Measurements from ENCODE around the gene SKP2.
A peak's percentile ranks its signal among the peaks of the same experiment; 100 is the strongest.
"Not testable (repeated sequence)": the region's sequence is repeated elsewhere in the genome, so short reads cannot be mapped to it uniquely, and the experiment has no call there.

Gene SKP2

DNA sequence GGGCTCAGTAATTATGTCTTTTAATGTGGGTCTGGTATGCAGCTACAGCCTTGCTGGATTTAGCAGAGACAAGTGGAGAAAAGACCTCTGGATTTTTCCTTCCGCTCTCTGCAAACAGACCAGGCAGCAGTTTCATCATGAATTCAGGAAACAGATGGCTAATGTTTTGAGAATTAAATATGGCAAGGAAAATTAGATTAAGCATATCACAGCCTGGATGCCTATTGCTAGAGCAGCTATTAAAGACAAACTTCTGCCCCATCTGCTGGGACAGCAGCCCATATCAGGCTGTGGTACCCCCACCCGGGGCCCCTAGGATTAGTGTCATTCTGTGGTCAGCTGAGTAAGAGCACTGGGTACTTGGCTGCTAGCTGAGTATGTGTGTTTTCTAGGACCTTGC is 6.2 kb downstream of the SKP2 start:
- FAIRE-seq = no peak

DNA sequence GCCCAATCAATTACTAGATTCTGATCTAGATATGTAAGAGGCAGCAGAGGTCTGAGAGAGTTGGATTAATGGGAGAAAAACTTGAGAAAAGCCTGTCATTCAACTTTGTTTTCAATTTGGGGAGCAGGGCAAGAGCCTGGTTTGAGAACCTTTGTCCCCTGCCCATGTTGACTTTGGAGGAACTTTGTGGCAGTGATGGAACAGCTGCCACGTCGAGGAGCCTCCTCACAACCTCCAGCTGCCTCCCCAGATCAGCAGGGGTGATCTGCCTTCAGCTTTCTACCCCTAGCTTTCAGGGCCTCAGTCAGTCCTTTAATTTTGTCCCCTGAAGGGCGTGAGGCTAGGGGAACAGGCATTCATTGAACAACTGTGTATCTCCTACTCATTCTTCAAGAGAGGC is 8.7 kb downstream of the SKP2 start:
- no peak for FAIRE-seq

DNA sequence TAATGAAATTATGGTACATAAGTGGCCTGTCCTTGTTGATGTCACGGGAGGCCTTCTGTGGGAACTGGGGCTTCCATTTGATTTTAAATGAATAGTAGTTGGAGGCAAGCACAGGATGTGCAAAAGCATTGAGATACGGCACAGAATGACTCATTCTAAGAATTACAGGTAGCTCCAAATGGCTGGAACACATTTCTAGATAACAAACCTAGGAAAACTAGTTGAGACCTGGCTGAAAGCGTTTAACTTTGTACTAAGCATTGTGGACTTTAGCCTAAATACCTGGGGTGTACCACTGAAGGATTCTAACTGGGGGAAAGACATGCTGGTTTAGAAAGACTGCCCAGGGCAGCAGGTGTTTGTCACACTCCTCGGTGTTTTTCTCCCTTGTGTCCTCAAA is 9.4 kb downstream of the SKP2 start:
- FAIRE-seq = no peak

DNA sequence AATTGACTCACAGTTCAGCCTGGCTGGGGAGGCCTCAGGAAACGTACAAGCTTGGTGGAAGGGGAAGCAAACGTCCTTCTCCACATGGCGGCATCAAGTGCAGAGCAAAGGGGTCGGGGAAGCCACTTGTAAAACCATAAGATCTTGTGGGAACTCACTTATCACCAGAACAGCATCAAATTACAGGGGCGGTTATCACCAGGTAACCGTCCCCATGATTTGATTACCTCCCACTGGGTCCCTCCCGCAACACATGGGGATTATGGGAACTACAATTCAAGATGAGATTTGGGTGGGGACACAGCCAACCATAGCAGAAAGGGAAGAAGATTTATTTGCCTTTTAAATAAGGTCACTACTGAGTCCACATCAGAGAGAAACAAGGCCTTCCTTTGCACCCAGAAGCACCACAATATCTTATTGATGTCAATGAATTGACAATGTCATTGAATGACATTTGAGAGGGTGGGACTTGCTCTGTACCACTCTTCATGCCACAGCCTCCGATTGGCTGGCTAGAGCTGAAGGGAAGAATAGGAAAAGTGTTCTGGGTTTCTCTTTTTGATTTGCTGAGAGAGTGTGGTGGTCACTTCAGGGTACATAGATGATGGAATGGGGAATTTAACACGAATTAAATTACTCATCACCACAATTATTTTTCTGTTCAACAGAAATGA is 11.0 kb downstream of the SKP2 start:
- no peak for FAIRE-seq

DNA sequence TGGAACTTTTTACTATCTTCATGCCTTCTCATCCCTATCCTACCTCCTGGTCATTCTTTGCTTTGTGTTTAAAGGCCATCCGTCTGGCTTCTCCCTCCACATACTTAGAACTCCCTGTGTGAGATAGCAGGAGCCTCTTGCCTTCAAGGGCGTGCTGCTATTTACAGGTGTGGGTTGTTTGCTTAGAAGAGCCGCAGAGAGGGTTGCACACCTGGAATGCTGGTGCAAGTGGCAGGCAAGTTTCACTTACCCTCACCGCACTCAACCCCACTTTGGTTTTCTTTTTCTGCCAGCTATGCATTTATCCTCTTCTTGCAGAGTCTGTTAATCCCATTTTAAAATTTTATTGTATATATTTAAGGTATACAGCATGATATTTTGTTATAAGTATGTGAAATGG is 12.6 kb downstream of the SKP2 start:
- no peak for FAIRE-seq

DNA sequence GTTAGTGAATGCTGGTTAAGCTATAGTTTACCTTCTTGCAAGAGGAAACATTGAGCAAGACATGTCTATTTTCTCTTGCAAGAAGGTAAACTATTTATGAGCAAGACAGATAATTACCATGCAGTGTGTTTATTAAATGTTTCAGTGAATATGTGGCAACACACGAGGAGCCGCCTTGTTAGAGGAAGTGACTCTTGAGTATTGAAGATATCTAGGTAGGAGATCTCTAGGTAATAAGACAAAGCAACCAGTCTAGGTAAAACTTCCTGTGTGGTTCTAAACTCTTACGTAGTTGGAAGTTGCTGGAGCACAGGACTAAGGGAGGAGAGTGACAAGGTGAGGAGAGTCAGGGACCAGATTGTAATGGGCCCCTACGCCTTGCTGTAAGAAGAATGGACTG is 16.8 kb downstream of the SKP2 start:
- no peak for FAIRE-seq

DNA sequence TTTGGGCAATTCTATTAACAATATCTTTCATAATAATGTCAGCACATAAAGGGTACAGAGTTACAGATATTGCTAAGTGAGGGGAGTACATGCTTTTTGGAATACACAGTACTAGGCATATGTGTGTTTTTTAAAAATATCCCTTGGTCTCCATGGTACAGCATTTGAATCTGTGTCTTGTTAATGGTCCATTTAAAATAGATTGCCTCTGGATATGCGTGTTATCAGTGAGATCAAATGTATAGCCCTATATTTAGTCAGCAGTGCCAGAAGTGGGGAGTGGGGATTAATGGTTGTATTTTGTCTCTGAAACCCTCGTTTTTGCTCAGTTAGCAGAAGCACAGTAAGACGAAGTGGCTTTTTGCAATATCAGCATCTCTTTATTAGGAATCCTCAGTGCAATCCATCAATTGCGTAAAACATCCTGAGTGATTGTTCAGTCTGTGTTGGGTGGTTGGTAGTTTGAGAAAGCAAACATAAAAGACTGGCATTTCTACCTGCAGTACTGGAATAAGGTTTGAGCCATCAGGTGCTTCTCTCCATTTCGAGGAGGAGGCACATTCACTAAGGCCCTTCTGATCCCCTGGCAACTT is 19.0 kb downstream of the SKP2 start:
- FAIRE-seq = no peak

DNA sequence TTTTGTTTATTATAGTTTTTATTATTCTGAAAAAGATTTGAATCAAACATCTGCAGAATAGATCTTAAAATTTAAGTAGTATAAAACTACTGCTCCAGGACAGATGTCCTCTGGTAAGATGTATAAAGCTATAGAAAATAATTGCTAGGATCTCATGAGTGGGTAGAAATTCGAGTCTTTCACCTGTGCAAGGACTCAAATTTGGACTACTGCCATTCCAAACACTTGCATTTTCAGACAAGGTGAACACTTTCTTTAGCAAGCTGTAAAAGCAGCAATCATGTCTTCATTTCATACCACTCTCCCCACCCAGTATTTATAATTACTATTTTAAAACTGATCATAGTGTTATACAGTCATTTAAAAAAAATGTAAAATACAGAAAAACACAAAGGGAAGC is 20.7 kb downstream of the SKP2 start:
- FAIRE-seq = no peak

DNA sequence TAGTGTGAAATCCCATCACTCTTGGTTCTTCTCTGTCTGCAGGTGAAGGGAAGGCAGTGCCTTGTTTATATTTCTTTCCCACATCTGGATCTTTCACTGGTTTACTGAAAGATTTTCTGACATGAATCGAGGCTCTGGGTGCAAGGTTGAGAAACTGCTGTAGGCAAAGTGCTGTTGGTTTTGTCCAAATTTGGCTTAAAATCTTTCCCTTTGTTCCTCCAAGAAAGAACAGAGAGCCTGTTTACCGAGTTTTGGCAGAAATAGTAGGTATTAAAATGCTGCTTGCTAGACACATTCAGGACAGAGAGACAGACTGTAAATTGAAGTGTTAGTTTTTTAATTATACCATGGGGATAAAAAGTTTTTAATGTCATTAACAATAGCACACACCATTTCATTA is 21.5 kb downstream of the SKP2 start:
- FAIRE-seq = no peak

DNA sequence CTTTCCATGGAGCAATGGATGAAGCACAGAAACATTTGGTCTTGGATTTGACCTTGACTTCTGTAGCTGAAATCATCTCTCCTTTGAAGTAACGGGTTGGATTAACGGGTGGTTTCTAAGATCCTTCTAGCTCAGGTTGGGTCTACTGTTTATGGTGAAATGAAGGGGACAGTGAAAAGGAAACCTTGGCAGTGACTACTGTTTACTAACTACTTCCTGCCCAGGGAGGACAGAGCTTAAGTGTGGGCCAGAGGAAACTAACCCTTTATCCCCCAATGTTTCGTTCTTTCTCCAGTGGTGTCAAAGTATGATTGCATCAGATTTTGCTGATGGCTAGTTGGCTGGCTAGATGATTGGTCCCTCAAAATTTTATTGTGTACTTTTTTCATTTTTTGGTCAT is 22.2 kb downstream of the SKP2 start:
- FAIRE-seq = no peak

DNA sequence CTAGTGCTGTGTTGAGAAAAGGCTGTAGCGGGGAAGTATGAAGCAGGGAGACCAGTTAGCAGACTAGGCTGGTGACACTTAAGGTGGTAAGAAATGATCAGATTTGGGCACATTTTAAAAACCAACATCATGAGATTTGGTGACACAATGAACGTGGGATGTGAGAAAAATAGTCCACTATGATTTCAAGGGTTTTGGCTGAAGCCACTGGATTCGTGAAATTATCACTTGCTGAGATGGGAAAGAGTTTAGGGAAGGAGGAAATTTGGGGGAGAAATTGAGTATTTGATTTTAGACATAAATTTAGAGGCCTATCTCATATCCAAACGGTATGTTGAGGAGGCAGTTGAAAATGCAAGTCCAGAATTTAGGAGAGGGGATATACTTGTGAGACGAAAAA is 23.1 kb downstream of the SKP2 start:
- no peak for FAIRE-seq

DNA sequence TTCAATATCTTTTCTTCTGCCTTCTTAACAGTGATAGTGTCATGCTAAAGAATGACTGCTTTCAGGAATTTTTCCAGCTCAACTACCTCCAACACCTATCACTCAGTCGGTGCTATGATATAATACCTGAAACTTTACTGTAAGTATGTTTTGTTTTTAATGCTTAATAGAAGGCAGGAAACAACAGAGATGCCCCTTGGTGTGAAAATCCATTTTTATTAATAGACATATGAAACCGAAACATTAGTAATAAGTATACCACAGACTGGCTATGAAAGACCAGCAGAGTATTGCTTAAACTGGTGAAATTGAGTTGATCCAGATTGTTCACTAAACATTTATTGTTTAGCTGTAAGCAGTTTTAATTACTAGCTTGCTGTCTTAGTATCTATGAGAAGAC is 25.2 kb downstream of the SKP2 start:
- FAIRE-seq = no peak

DNA sequence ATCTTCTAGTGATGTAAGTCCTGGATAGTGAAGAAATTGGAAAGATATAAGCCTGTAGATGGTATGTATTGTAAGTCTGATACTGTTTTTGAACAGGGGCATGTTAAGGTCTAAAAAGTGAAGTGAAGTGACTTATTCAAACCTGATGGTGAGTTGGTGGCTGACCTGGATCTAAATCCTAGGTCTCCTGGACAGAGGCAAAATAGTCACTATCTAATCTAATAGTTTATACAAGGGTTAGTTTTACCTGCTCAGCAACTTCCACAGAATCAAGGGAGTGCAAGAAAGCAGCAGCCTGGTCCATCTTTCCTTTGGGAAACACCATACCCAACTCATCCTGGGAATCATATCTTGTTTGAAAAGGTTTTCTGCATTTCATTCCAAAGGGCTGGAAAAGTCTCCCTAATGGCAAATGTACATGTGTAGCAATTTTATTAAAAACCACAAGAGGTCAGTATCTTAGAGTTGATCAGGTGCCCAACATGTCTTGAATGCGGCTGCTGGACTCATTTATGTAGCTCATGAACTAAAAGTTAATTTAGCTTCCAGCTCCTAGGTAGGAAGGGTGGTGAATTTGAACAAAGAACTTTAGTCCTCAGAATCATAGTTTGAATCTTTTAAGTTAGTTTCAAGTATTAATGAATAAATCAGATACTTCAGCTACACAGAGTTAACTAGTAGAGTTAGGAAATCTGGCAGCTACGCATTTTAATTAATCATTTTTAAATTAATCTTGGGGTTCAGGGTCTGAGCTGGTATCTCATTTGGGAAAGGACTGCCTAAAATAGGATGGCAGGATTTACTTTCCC is 26.0 kb downstream of the SKP2 start:
- FAIRE-seq = no peak

DNA sequence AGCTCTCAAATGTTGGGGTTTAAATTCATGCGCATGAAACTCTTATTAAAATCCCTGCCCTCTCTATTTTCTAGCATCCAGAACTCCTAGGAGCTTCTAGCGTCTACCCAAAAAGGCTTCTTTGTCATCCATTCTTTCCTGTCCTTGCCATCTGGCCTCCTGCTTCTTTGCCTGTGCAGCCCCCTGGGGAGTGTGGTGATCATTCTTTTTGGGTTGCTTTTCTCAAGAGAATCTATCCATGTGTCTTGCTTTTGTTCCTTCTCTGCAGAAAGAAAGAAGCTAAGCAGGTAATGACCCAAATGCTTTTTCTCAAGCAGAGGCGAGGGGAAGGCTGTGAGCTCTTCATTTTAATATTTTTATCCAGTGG is 26.6 kb downstream of the SKP2 start:
- no peak for FAIRE-seq

DNA sequence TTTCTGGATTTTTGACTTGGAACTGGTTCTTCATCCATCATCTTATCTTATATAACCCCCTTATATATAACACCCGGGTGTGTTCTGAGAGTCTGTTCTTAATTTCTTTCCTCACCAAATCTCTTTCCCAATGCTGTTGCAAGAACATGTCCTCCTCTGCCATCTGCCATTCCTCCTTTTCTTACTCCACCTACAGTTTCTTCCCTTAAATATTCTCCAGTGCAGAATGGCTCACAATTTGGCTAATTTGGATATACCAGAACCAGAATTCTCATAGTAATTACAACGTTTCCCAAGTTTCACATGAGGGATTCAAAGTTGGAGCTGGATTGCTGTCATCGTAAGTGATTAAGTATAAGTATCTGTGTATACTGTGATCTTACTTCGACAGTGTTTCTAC is 28.0 kb downstream of the SKP2 start:
- no peak for FAIRE-seq

DNA sequence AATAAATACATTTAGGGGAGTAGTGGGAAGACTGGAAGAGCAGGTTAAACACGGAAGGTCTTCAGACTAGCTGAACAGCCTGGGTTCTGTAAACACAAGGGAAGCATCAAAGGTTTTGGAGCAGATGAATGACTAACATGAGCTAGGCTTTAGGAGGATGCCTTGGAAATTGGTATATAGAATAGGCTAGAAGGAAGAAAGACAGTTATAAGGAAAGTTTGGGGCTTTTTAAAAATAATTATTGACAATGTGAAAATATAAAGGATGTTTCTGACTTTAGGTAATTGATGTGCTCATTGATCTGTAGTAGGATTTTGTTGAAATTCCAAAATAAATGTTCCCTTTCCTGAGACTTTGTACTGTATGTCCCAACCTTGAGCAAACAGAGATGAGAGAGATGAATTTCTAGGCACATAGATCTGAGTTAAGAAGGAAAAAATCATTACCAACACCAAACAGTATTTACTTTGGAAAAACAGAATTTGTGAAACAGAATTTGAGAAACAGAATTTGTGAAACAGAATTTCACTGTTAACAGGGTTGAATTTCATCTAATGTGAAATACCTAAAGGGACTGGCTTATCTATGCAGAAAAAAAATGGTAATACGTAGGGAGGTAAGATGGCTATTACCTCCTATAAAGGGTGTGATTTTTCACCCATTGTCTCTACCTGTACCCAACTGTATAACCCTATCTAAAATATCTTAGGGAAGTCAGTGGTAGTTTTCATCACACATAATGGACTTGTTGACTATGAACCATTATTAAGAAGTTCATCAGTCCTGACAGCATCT is 28.8 kb downstream of the SKP2 start:
- FAIRE-seq = no peak

DNA sequence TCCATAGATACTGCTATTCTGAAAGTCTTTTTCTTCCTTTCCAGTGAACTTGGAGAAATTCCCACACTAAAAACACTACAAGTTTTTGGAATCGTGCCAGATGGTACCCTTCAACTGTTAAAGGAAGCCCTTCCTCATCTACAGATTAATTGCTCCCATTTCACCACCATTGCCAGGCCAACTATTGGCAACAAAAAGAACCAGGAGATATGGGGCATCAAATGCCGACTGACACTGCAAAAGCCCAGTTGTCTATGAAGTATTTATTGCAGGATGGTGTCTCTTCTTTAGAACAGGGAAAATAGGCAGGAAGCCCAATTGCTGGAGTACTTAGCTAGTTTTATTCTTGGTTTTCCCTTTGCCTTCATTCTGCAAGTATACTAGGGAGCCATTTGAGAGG is 29.9 kb downstream of the SKP2 start:
- FAIRE-seq = no peak

DNA sequence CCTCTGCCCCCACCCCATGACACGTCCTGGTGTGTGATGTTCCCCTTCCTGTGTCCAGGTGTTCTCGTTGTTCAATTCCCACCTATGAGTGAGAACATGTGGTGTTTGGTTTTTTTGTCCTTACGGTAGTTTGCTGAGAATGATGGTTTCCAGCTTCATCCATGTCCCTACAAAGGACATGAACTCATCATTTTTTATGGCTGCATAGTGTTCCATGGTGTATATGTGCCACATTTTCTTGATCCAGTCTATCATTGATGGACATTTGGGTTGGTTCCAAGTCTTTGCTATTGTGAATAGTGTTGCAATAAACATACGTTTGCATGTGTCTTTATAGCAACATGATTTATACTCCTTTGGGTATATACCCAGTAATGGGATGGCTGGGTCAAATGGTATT is 32.5 kb downstream of the SKP2 start:
- FAIRE-seq = not testable (repeated sequence)

DNA sequence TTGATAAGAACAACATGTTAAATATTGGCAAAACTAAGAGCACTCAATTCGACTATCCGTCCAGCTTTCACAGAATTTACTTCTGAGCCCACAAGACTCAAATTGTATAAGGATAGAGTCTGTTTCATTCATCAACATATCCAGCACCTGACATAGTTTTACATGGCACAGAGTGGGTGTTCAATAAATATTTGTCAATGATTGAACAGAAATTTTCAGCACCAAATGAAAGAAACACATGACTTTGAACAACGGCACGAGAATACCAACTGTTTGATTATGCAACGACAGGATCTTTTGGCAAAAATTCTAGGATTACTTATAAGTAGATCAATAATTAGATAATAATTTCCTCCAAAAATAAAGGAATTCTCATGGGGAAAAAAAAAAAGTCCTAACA is 41.8 kb downstream of the SKP2 start:
- peak; percentile 14 for FAIRE-seq

DNA sequence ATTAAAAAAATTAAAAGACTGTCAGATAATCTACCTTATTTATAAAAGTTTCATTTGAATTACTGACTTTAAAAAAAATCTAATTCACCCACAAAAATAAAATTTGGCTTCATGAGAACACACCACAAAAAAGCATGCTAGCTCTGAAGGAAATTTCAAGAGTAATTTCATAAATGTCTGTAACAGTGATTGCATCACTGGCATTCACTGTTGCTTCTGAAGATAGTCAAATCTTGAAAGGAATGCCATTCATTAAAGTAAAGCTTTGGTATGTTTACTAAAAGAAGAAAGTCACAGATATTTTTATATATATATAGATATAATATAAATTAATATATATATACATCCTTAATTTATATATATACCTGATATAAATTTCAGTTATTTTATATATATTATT is 46.4 kb downstream of the SKP2 start:
- no peak for FAIRE-seq

DNA sequence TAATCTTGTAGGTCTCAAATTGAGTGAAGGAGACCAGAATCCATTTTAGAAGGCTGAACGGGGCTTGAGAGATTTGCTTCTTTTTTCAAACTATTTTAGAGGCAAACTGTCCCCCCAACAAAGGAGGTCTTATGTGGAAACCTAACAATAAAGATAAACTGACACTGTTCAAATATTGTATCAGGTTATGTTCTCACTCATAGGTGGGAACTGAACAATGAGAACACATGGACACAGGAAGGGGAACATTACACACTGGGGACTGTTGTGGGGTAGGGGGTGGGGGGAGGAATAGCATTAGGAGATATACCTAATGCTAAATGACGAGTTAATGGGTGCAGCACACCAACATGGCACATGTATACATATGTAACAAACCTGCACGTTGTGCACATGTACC is 46.9 kb downstream of the SKP2 start:
- FAIRE-seq = not testable (repeated sequence)

DNA sequence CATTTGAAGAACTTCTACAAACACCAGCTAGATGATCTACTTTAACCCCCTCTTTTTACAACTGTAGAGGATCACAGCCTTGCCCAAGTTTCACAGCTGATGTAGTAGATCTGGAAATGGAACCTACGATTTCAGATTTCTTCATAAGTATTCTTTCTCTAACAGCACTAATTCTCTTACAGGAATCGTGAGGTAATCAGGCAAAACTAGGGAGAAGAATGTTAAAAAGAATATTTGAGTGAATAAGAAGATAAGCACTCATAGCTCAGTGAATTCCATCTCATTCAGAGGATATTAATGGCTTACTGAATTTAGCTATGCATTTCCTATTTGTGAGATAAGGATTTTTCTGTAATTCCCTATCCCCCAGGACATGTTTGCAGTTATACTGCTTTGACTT is 47.7 kb downstream of the SKP2 start:
- FAIRE-seq = no peak

DNA sequence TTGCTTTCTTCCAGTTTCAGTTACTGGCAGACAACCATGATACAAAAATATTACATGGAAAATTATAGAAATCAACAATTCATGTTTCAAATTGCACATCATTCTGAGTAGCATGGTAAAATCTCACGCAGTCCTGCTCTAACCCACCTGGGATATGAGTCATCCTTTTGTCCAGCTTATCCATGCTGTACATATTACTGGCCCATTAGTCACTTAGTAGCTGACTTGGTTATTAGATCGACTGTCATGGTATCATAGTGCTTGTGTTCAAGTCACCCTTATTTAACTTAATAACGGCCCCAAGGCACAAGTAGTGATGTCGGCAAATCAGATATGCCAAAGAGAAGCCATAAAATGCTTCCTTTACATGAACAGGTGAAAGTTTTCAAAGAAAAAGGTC is 48.6 kb downstream of the SKP2 start:
- FAIRE-seq = no peak
